Prostate gland (tissue), 2 donors: ENCODE measurements around the gene CTIF.

Experiments used
- POLR2A ChIP-seq: fragments of 450-650 bp; IDR thresholded peaks from one replicate; pipeline ENCODE4 v1.6.1; 2016; ENCODE audit warnings: antibody characterized with exemption, mild to moderate bottlenecking
- POLR2AphosphoS5 ChIP-seq: sonication (generic); formaldehyde crosslinking; IDR thresholded peaks from one replicate; pipeline ENCODE4 v1.6.1; 2017; ENCODE audit warnings: antibody characterized with exemption
- TF ChIP-seq, protein P1 (sequence below), 4 experiments: fragments of 200-600 bp in 2 of 4; fragments of 450-650 bp in 2 of 4; sonication (generic) in 2 of 4; IDR thresholded peaks; 1 replicate in 3 of 4; 2 replicates in 1 of 4; pipeline ENCODE4 v1.5.1; 2016 to 2019; ENCODE audit warnings: antibody characterized with exemption in 4 of 4, mild to moderate bottlenecking in 2 of 4, moderate library complexity in 2 of 4

DNA sequence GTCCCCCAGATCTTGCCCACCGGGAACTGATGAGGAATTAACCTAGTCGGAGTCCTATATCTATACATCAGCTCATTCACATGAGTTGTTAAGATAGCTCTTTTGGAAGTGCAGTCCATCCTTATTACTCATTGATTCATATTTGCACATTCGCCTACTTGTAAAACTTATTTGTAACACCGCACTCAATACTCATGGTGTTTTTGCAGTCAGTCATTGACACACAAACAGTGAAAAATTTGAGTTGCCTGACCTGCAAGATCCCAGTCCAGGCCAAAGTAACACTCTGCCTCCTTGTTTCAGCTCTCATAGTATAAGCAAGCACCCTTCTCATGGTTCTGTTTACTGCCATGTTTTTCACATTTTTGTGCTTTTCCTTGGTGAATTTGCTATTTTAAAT lies 180.6 kb downstream of the CTIF start:
- TF ChIP-seq, protein P1, sequence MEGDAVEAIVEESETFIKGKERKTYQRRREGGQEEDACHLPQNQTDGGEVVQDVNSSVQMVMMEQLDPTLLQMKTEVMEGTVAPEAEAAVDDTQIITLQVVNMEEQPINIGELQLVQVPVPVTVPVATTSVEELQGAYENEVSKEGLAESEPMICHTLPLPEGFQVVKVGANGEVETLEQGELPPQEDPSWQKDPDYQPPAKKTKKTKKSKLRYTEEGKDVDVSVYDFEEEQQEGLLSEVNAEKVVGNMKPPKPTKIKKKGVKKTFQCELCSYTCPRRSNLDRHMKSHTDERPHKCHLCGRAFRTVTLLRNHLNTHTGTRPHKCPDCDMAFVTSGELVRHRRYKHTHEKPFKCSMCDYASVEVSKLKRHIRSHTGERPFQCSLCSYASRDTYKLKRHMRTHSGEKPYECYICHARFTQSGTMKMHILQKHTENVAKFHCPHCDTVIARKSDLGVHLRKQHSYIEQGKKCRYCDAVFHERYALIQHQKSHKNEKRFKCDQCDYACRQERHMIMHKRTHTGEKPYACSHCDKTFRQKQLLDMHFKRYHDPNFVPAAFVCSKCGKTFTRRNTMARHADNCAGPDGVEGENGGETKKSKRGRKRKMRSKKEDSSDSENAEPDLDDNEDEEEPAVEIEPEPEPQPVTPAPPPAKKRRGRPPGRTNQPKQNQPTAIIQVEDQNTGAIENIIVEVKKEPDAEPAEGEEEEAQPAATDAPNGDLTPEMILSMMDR (IDR thresholded peaks at IDR 0.05) = no peak
- TF ChIP-seq POLR2A (no peak), POLR2AphosphoS5 (no peak)
